ENCODE data around the gene TUBG2.
A peak's percentile ranks its signal among the peaks of the same experiment; 100 is the strongest.

Gene TUBG2

DNA sequence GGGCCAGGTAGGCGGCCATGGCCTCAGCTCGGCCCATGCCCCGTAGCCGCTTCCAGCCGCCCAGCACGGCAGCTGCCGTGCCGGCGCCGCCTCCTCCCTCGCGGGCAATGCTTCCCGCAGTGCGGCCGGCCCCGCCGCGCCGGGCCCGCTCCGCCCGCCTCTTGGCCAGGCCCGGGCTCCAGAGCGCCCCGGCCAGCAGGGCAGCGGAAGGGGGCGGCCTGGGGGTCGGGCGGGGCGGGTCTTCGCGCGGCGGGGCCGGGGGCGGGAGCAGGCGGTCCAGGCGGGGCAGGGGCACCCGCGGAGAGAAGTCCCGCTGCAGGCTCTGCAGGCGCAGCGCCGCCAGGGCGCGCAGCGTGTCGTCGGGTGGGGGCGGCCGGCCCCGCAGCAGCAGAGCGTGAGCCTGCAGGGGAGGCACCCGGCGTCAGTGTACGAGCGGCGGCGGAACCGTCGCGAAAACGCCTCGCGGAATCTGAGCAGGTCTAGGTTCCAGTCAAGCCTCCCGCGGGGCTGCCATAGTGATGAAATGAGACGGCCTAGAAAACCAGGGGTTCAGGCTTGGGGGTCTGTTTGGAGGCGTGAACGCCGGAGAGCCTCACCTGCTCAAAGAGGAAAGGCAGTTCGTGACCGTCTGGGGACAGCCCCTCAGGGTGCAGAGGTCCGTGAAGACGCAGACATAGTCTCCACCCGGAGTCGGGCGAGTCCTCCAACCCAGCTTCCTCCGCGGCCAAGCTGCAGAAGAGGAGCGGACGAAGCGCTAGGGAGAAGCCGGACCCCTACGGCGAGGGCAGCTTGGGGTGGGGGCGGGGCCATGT, 11.1 kb downstream of the TUBG2 start:
- H3K4me3 ChIP-seq (replicated peaks; ENCODE audit: low read depth, low read length), result no peak overlapping the region
- DNase-seq (ENCODE audit: extremely low read depth, low read depth), result no peak
- TF ChIP-seq, protein P1, sequence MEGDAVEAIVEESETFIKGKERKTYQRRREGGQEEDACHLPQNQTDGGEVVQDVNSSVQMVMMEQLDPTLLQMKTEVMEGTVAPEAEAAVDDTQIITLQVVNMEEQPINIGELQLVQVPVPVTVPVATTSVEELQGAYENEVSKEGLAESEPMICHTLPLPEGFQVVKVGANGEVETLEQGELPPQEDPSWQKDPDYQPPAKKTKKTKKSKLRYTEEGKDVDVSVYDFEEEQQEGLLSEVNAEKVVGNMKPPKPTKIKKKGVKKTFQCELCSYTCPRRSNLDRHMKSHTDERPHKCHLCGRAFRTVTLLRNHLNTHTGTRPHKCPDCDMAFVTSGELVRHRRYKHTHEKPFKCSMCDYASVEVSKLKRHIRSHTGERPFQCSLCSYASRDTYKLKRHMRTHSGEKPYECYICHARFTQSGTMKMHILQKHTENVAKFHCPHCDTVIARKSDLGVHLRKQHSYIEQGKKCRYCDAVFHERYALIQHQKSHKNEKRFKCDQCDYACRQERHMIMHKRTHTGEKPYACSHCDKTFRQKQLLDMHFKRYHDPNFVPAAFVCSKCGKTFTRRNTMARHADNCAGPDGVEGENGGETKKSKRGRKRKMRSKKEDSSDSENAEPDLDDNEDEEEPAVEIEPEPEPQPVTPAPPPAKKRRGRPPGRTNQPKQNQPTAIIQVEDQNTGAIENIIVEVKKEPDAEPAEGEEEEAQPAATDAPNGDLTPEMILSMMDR (IDR thresholded peaks at IDR 0.05; ENCODE audit: low read depth, low read length, missing control alignments), result no peak

DNA sequence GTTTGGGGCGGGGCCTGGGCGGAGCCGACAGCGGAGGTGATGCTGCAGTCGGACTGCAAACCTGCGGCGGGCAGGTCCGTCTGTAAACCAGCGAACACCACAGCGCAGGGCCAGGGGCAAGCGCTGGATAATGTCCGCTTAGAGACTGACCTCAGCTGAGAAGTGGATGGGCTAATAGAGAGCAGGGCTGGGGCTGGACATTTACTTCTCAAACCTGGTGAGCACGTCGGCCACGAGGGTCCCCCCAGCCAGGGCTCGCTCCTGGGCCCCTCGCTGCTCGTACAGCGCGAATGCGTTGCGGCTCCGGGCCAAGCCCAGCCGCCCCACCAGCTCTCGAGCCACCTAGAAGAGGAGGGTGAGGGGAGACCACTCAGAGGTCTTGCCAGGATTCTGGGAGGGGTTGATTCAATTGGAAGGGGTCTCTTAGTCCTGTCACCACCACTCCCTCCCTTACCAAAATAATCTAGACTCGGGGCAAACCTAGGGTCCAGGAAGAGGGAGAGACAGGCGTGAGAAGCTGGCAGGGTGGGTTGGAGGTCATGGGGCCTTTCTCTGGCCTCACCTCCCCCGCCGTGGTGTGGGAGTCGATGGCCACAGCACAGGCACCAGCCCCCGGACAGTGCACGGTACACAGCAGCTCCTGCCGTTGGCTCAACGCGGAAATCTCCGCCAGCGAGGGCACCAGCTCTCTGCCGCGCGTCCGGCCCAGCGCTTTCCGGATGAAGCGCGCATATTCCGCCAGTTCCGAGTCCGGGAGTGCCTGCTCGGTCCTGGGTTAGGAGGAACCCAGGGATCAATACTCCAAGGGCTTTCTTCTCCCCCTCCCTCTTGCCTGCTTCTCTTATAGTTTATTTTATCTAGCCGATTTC, 11.9 kb downstream of the TUBG2 start:
- TF ChIP-seq, protein P1 (IDR thresholded peaks at IDR 0.05; ENCODE audit: low read depth, low read length, missing control alignments), result no peak
- H3K4me3 ChIP-seq (replicated peaks; ENCODE audit: low read depth, low read length), result no peak overlapping the region
- DNase-seq (ENCODE audit: extremely low read depth, low read depth), result no peak

DNA sequence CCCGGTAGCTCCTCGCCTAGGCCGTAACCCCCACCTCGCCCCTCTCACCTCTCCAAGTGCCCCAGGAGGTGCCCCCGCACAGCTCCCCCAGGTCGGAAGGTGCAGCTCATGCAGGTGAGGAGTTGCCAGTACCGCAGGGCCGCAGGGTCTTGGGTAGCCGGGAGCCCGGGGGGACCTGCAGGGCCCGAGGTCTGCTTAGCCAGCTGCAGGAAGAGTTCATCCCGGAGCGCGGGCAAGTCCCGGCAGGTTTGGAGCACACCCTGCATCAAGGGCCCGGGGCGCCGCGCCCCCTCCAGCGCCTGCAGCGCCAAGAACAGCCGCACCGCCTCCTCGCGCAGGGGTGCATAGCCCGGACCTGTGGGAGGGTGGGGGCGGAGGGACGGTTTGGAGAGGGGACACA, 13.0 kb downstream of the TUBG2 start:
- no peak overlapping the region for H3K4me3 ChIP-seq (replicated peaks; ENCODE audit: low read depth, low read length)
- TF ChIP-seq, protein P1 (IDR thresholded peaks at IDR 0.05; ENCODE audit: low read depth, low read length, missing control alignments), result no peak

DNA sequence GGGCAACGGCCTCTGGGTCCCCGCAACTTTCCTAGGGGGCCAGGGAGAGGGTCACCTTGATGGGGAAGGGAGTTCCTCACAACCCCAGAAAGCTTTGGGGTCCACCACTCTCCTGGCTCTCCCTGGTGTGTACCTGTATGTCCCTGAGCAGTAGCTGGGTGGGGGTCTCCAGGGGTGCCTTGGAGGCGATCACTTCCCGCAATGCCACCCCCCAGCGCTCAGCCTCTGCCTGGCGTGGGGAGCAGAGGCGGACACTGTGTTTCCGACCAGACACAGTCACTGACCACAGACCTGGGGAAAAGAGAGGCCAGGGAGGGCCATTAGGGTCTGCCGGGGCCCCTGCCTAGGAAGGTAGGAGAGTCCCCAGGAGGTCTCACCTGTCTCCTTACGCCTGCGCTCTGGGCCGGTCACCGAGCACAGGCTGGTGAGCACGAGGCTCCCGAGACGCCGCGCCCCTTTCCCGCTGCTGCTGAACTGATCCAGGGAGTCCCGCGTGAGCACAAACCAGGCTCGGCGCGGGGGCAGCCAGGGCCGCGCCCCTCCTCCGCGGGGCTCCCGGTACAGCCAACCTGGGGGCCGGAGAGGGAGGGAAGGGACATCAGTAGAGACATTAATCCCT, 14.3 kb downstream of the TUBG2 start:
- DNase-seq (ENCODE audit: extremely low read depth, low read depth), result no peak
- peak overlapping the region; percentile 63 for H3K4me3 ChIP-seq (replicated peaks; ENCODE audit: low read depth, low read length)
- TF ChIP-seq, protein P1 (IDR thresholded peaks at IDR 0.05; ENCODE audit: low read depth, low read length, missing control alignments), result no peak

More for the DNA sequence above, 13.0 kb downstream of the TUBG2 start:
- DNase-seq (ENCODE audit: extremely low read depth, low read depth), result no peak

DNA sequence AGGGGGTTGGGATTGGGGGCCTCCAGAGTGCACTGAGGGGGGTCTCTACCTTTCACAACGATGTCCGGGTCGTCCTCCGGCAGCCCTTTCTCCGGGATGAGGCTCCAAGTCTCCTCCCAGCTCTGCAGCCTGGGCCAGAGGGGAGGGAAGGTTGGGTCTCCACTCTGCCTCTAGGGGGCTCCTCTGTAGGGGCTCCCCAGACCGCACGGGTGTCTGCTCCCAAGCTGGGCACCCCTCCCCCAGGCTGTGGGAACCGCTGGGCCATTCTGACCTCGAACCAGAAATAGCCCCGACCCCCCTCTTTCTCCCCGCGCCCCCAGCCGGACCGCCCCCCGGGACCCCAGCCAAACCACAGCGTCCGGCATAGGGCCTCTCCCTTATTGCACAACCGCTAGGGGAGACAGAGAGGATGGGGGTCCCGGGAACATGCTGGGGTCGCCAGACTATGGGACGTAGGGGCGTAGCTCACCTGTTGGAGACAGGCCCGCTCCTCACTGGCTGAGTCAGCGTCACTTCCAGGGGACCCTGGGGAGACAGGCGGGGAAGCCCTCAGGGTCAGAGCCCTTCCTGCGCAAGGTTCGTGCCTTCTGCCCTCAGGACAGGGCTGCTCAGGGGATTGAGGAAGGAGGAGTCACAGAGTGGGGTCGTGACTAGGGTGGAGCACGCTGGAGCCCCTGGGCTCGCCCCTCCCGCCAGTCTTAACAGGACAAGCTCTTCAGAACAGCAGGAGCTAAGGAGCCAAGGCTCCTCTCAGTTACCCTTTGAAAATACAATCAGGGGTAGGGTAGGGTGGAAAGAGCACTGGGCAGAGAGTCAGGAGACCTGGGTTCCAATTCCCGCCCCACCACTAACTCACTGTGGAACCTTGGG, 15.0 kb downstream of the TUBG2 start:
- H3K4me3 ChIP-seq (replicated peaks; ENCODE audit: low read depth, low read length), result peak overlapping the region; percentile 63
- TF ChIP-seq, protein P1 (IDR thresholded peaks at IDR 0.05; ENCODE audit: low read depth, low read length, missing control alignments), result peak; percentile 68
- DNase-seq (ENCODE audit: extremely low read depth, low read depth), result no peak

Measured in HFF-Myc (cell line).